Duodenal mucosa (tissue), 2 donors: ENCODE measurements around the gene BARX2.
A peak's percentile ranks its signal among the peaks of the same experiment; 100 is the strongest.
"Not testable (repeated sequence)": the region's sequence is repeated elsewhere in the genome, so short reads cannot be mapped to it uniquely, and the experiment has no call there.

ENCODE experiments used
- H3K27ac ChIP-seq: one replicate; pipeline ENCODE4 v1.7.0; 2013; ENCODE audit warnings: low read depth, low read length
- H3K27me3 ChIP-seq, 2 donors: one replicate each; pipeline ENCODE4 v1.7.0; 2013; ENCODE audit warnings: low read length in 2 of 2, control low read depth in 1 of 2; ENCODE audit not compliant: insufficient read depth in 2 of 2, control insufficient read depth in 1 of 2
- H3K36me3 ChIP-seq, 2 donors: one replicate each; pipeline ENCODE4 v1.7.0; 2013; ENCODE audit warnings: low read length in 2 of 2, control low read depth in 1 of 2; ENCODE audit not compliant: insufficient read depth in 2 of 2, control insufficient read depth in 1 of 2
- H3K4me1 ChIP-seq, 2 donors: one replicate each; pipeline ENCODE4 v1.7.0; 2013; ENCODE audit warnings: low read length in 2 of 2, control low read depth in 1 of 2; ENCODE audit not compliant: insufficient read depth in 2 of 2, control insufficient read depth in 1 of 2
- H3K4me3 ChIP-seq, 2 donors: one replicate each; pipeline ENCODE4 v1.7.0; 2013; ENCODE audit warnings: low read length in 2 of 2, low read depth in 1 of 2
- H3K9ac ChIP-seq, 2 donors: one replicate each; pipeline ENCODE4 v1.7.0; 2013; ENCODE audit warnings: low read length in 2 of 2, low read depth in 1 of 2
- H3K9me3 ChIP-seq, 2 donors: one replicate each; pipeline ENCODE4 v1.7.0; 2013; ENCODE audit warnings: low read length in 2 of 2, control low read depth in 1 of 2; ENCODE audit not compliant: control insufficient read depth in 1 of 2

BARX2 gene

GRCh38 chr11:129375751-129376657 is at the start of gene BARX2:
BARX2 (plus strand) TSS chr11:129375848; CDS start chr11:129376036, 188 bp downstream.
- H3K36me3 ChIP-seq = no peaks in the 10 kb centered on the region
- peaks cover 6 to 19% of the 10 kb centered on the region in 2 donors for H3K27me3 ChIP-seq
- peak within 1 kb of the TSS; percentile 76 to 79 for H3K4me3 ChIP-seq
- peak within 1 kb of the TSS; percentile 82 for H3K27ac ChIP-seq
- no peaks in the 10 kb centered on the region for H3K9me3 ChIP-seq
- H3K9ac ChIP-seq = peak within 1 kb of the TSS; percentile 85 to 86
- H3K4me1 ChIP-seq = peaks cover 8 to 10% of the 10 kb centered on the region in 2 donors

GRCh38 chr11:129326921-129327320 is 48.7 kb upstream of the BARX2 start:
- Histone ChIP-seq H3K4me3 (no peak overlapping the region), H3K27ac (no peak overlapping the region), H3K9ac (no peak overlapping the region), H3K9me3 (no peaks in the 10 kb centered on the region), H3K27me3 (no peaks in the 10 kb centered on the region), H3K36me3 (no peaks in the 10 kb centered on the region), H3K4me1 (peaks cover 5 to 22% of the 10 kb centered on the region in 2 donors)

- not testable (repeated sequence) for H3K27ac ChIP-seq, H3K27me3 ChIP-seq, H3K4me3 ChIP-seq, H3K36me3 ChIP-seq, H3K9me3 ChIP-seq, H3K9ac ChIP-seq
- peaks cover 5 to 22% of the 10 kb centered on the region in 2 donors for H3K4me1 ChIP-seq
Measured at GRCh38 chr11:129327708-129328107, 47.9 kb upstream of the BARX2 start.

GRCh38 chr11:129328756-129329155 is 46.9 kb upstream of the BARX2 start:
- Histone ChIP-seq H3K27ac (no peak overlapping the region), H3K27me3 (no peaks in the 10 kb centered on the region), H3K4me3 (no peak overlapping the region), H3K9me3 (no peaks in the 10 kb centered on the region), H3K36me3 (no peaks in the 10 kb centered on the region), H3K4me1 (peaks cover 5 to 14% of the 10 kb centered on the region in 2 donors), H3K9ac (no peak overlapping the region)

DNA sequence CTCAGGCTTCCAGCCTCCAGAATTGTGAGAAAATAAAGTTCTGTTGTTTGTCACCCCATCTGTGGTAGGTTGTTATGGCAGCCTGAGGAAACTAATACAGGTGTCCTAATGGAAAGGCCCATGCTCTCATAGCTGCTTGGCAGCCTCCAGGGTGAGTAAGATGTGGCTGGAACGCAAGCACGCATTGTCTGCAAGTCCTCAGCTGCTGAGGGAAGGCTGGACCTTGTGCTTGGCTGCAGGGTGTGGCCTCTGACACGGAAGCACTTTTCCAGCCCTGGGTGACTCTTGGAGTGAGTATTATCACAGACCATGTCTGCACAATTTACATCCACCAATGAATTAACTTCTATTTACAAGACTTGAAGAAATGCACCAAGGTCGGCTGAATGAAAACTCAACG is 44.4 kb upstream of the BARX2 start:
- no peaks in the 10 kb centered on the region for H3K36me3 ChIP-seq
- H3K27ac ChIP-seq = no peak overlapping the region
- H3K27me3 ChIP-seq = no peaks in the 10 kb centered on the region
- peaks cover 0 to 5% of the 10 kb centered on the region in 2 donors for H3K4me1 ChIP-seq
- H3K4me3 ChIP-seq = no peak overlapping the region
- H3K9ac ChIP-seq = no peak overlapping the region
- H3K9me3 ChIP-seq = no peaks in the 10 kb centered on the region

GRCh38 chr11:129331871-129332274 is 43.8 kb upstream of the BARX2 start:
- no peaks in the 10 kb centered on the region for H3K27me3 ChIP-seq
- H3K9me3 ChIP-seq = no peaks in the 10 kb centered on the region
- H3K27ac ChIP-seq = no peak overlapping the region
- peaks cover 0 to 5% of the 10 kb centered on the region in 2 donors for H3K4me1 ChIP-seq
- no peak overlapping the region for H3K9ac ChIP-seq
- H3K36me3 ChIP-seq = no peaks in the 10 kb centered on the region
- H3K4me3 ChIP-seq = no peak overlapping the region

GRCh38 chr11:129333873-129334272 is 41.8 kb upstream of the BARX2 start:
- Histone ChIP-seq H3K9ac (no peak overlapping the region), H3K27me3 (no peaks in the 10 kb centered on the region), H3K4me1 (peaks cover 0 to 5% of the 10 kb centered on the region in 2 donors), H3K36me3 (no peaks in the 10 kb centered on the region), H3K9me3 (no peaks in the 10 kb centered on the region), H3K27ac (no peak overlapping the region), H3K4me3 (no peak overlapping the region)

- H3K9me3 ChIP-seq, H3K36me3 ChIP-seq, H3K9ac ChIP-seq, H3K4me1 ChIP-seq, H3K27me3 ChIP-seq, H3K27ac ChIP-seq: not testable (repeated sequence)
- H3K4me3 ChIP-seq = peak overlapping the region in 1 of 2 donors; percentile 45
Measured at GRCh38 chr11:129344301-129344940, 31.2 kb upstream of the BARX2 start.

DNA sequence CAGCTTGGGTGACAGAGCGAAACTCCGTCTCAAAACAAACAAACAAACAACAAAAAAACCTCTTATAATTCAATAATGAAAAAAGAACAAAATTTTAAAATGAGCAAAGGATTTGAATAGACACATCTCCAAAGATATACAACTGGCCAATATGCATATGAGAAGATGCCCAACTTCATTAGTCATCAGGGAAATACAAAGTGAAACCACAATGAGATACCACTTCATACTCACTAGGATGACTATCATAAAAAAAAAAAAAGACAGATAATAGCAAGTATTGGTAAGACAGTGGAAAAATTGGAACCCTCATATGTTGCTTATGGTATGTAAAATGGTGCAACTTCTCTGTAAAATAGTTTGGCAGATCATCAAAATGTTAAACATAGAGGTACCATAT is 28.7 kb upstream of the BARX2 start:
- no peak overlapping the region for H3K9ac ChIP-seq

DNA sequence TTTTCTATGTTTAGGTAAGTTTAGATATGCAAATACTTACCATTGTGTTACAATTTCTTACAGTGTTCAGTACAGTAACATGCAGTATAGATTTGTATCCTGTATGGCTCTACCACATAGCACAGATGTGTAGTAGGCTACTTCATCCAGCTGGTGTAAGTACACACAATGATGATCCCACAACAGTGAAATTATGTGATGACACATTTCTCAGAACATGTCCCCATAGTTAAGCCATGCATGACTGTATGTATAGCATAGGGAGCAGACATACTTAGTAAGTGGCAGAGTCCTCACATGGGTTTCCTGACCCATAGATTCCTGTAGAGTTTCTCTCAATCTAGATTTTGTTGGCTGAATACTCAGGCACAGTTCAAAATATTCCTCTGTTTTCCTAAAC is 26.8 kb upstream of the BARX2 start:
- Histone ChIP-seq H3K27me3 (no peaks in the 10 kb centered on the region), H3K9ac (no peak overlapping the region), H3K9me3 (peaks cover 0 to 5% of the 10 kb centered on the region in 2 donors), H3K27ac (no peak overlapping the region), H3K4me1 (no peaks in the 10 kb centered on the region), H3K4me3 (no peak overlapping the region), H3K36me3 (no peaks in the 10 kb centered on the region)

More for the DNA sequence above, 28.7 kb upstream of the BARX2 start:
- Histone ChIP-seq H3K27ac (no peak overlapping the region), H3K4me3 (no peak overlapping the region), H3K36me3 (no peaks in the 10 kb centered on the region), H3K4me1 (no peaks in the 10 kb centered on the region), H3K9me3 (peaks cover 0 to 5% of the 10 kb centered on the region in 2 donors), H3K27me3 (no peaks in the 10 kb centered on the region)
